ENCODE data around the gene ARL15. TPM values are rescaled to one million over a fixed set of nuclear protein-coding genes. Genes with fewer than 3 reads are reported as not detected.

Gene ARL15
- total RNA-seq, 1 donor from 2014 or later: 42.3 TPM

- H3K9ac ChIP-seq (ENCODE audit: low read depth in 1 of 3, low read length in 3 of 3): no peak overlapping the region
- no peaks in the 10 kb centered on the region for H3K27me3 ChIP-seq (ENCODE audit: control insufficient read depth in 3 of 3, insufficient read depth in 3 of 3, low read length in 3 of 3)
- H3K4me3 ChIP-seq (ENCODE audit: low read length in 3 of 3): no peak overlapping the region
- H3K4me1 ChIP-seq (ENCODE audit: control insufficient read depth in 3 of 3, insufficient read depth in 3 of 3, low read length in 3 of 3): no peaks in the 10 kb centered on the region
- no peak overlapping the region for H3K27ac ChIP-seq (ENCODE audit: low read depth, low read length)
- H3K36me3 ChIP-seq (ENCODE audit: control insufficient read depth in 3 of 3, insufficient read depth in 3 of 3, low read length in 3 of 3): no peaks in the 10 kb centered on the region
- H3K9me3 ChIP-seq (ENCODE audit: control insufficient read depth in 3 of 3, low read length in 3 of 3): no peaks in the 10 kb centered on the region
Observed at GRCh38 chr5:54329731-54330709, 19.6 kb upstream of the ARL15 start.

GRCh38 chr5:54326662-54327270, 16.4 kb upstream of the ARL15 start:
- H3K9ac ChIP-seq (ENCODE audit: low read depth in 1 of 3, low read length in 3 of 3): no peak overlapping the region
- no peaks in the 10 kb centered on the region for H3K36me3 ChIP-seq (ENCODE audit: control insufficient read depth in 3 of 3, insufficient read depth in 3 of 3, low read length in 3 of 3)
- no peak overlapping the region for H3K27ac ChIP-seq (ENCODE audit: low read depth, low read length)

GRCh38 chr5:54325610-54326311, 15.4 kb upstream of the ARL15 start:
- Histone ChIP-seq H3K4me1 (ENCODE audit: control insufficient read depth in 3 of 3, insufficient read depth in 3 of 3, low read length in 3 of 3) (no peaks in the 10 kb centered on the region), H3K27me3 (ENCODE audit: control insufficient read depth in 3 of 3, insufficient read depth in 3 of 3, low read length in 3 of 3) (no peaks in the 10 kb centered on the region), H3K9ac (ENCODE audit: low read depth in 1 of 3, low read length in 3 of 3) (no peak overlapping the region), H3K4me3 (ENCODE audit: low read length in 3 of 3) (no peak overlapping the region), H3K9me3 (ENCODE audit: control insufficient read depth in 3 of 3, low read length in 3 of 3) (no peaks in the 10 kb centered on the region), H3K36me3 (ENCODE audit: control insufficient read depth in 3 of 3, insufficient read depth in 3 of 3, low read length in 3 of 3) (no peaks in the 10 kb centered on the region), H3K27ac (ENCODE audit: low read depth, low read length) (no peak overlapping the region)

More at GRCh38 chr5:54326662-54327270, 16.4 kb upstream of the ARL15 start:
- H3K4me3 ChIP-seq (ENCODE audit: low read length in 3 of 3): no peak overlapping the region
- H3K9me3 ChIP-seq (ENCODE audit: control insufficient read depth in 3 of 3, low read length in 3 of 3): no peaks in the 10 kb centered on the region
- H3K27me3 ChIP-seq (ENCODE audit: control insufficient read depth in 3 of 3, insufficient read depth in 3 of 3, low read length in 3 of 3): no peaks in the 10 kb centered on the region
- H3K4me1 ChIP-seq (ENCODE audit: control insufficient read depth in 3 of 3, insufficient read depth in 3 of 3, low read length in 3 of 3): no peaks in the 10 kb centered on the region

- H3K9me3 ChIP-seq (ENCODE audit: control insufficient read depth in 3 of 3, low read length in 3 of 3): no peaks in the 10 kb centered on the region
Observed at GRCh38 chr5:54325272-54325609, 14.9 kb upstream of the ARL15 start.

GRCh38 chr5:54324651-54325271, 14.4 kb upstream of the ARL15 start:
- H3K27ac ChIP-seq (ENCODE audit: low read depth, low read length): no peak overlapping the region
- H3K9me3 ChIP-seq (ENCODE audit: control insufficient read depth in 3 of 3, low read length in 3 of 3): no peaks in the 10 kb centered on the region
- H3K27me3 ChIP-seq (ENCODE audit: control insufficient read depth in 3 of 3, insufficient read depth in 3 of 3, low read length in 3 of 3): no peaks in the 10 kb centered on the region
- H3K36me3 ChIP-seq (ENCODE audit: control insufficient read depth in 3 of 3, insufficient read depth in 3 of 3, low read length in 3 of 3): no peaks in the 10 kb centered on the region
- no peak overlapping the region for H3K9ac ChIP-seq (ENCODE audit: low read depth in 1 of 3, low read length in 3 of 3)
- H3K4me3 ChIP-seq (ENCODE audit: low read length in 3 of 3): no peak overlapping the region
- H3K4me1 ChIP-seq (ENCODE audit: control insufficient read depth in 3 of 3, insufficient read depth in 3 of 3, low read length in 3 of 3): no peaks in the 10 kb centered on the region

More at GRCh38 chr5:54325272-54325609, 14.9 kb upstream of the ARL15 start:
- H3K9ac ChIP-seq (ENCODE audit: low read depth in 1 of 3, low read length in 3 of 3): no peak overlapping the region
- no peak overlapping the region for H3K27ac ChIP-seq (ENCODE audit: low read depth, low read length)
- H3K27me3 ChIP-seq (ENCODE audit: control insufficient read depth in 3 of 3, insufficient read depth in 3 of 3, low read length in 3 of 3): no peaks in the 10 kb centered on the region
- H3K4me1 ChIP-seq (ENCODE audit: control insufficient read depth in 3 of 3, insufficient read depth in 3 of 3, low read length in 3 of 3): no peaks in the 10 kb centered on the region
- no peak overlapping the region for H3K4me3 ChIP-seq (ENCODE audit: low read length in 3 of 3)
- H3K36me3 ChIP-seq (ENCODE audit: control insufficient read depth in 3 of 3, insufficient read depth in 3 of 3, low read length in 3 of 3): no peaks in the 10 kb centered on the region

GRCh38 chr5:54323495-54323894, 13.1 kb upstream of the ARL15 start:
- H3K27ac ChIP-seq (ENCODE audit: low read depth, low read length): no peak overlapping the region
- H3K9me3 ChIP-seq (ENCODE audit: control insufficient read depth in 3 of 3, low read length in 3 of 3): no peaks in the 10 kb centered on the region
- H3K4me3 ChIP-seq (ENCODE audit: low read length in 3 of 3): no peak overlapping the region
- no peak overlapping the region for H3K9ac ChIP-seq (ENCODE audit: low read depth in 1 of 3, low read length in 3 of 3)
- no peaks in the 10 kb centered on the region for H3K4me1 ChIP-seq (ENCODE audit: control insufficient read depth in 3 of 3, insufficient read depth in 3 of 3, low read length in 3 of 3)
- no peaks in the 10 kb centered on the region for H3K36me3 ChIP-seq (ENCODE audit: control insufficient read depth in 3 of 3, insufficient read depth in 3 of 3, low read length in 3 of 3)
- H3K27me3 ChIP-seq (ENCODE audit: control insufficient read depth in 3 of 3, insufficient read depth in 3 of 3, low read length in 3 of 3): no peaks in the 10 kb centered on the region

GRCh38 chr5:54320256-54320655, 9.9 kb upstream of the ARL15 start:
- H3K4me1 ChIP-seq (ENCODE audit: control insufficient read depth in 3 of 3, insufficient read depth in 3 of 3, low read length in 3 of 3): no peaks in the 10 kb centered on the region

GRCh38 chr5:54317511-54318260, 7.3 kb upstream of the ARL15 start:
- no peak overlapping the region for H3K9ac ChIP-seq (ENCODE audit: low read depth in 1 of 3, low read length in 3 of 3)
- H3K4me3 ChIP-seq (ENCODE audit: low read length in 3 of 3): no peak overlapping the region
- no peaks in the 10 kb centered on the region for H3K36me3 ChIP-seq (ENCODE audit: control insufficient read depth in 3 of 3, insufficient read depth in 3 of 3, low read length in 3 of 3)
- H3K27me3 ChIP-seq (ENCODE audit: control insufficient read depth in 3 of 3, insufficient read depth in 3 of 3, low read length in 3 of 3): no peaks in the 10 kb centered on the region
- H3K4me1 ChIP-seq (ENCODE audit: control insufficient read depth in 3 of 3, insufficient read depth in 3 of 3, low read length in 3 of 3): no peaks in the 10 kb centered on the region
- H3K27ac ChIP-seq (ENCODE audit: low read depth, low read length): no peak overlapping the region
- H3K9me3 ChIP-seq (ENCODE audit: control insufficient read depth in 3 of 3, low read length in 3 of 3): no peaks in the 10 kb centered on the region

More at GRCh38 chr5:54320256-54320655, 9.9 kb upstream of the ARL15 start:
- H3K4me3 ChIP-seq (ENCODE audit: low read length in 3 of 3): no peak overlapping the region
- H3K9ac ChIP-seq (ENCODE audit: low read depth in 1 of 3, low read length in 3 of 3): no peak overlapping the region
- no peak overlapping the region for H3K27ac ChIP-seq (ENCODE audit: low read depth, low read length)
- no peaks in the 10 kb centered on the region for H3K27me3 ChIP-seq (ENCODE audit: control insufficient read depth in 3 of 3, insufficient read depth in 3 of 3, low read length in 3 of 3)
- no peaks in the 10 kb centered on the region for H3K36me3 ChIP-seq (ENCODE audit: control insufficient read depth in 3 of 3, insufficient read depth in 3 of 3, low read length in 3 of 3)
- no peaks in the 10 kb centered on the region for H3K9me3 ChIP-seq (ENCODE audit: control insufficient read depth in 3 of 3, low read length in 3 of 3)

- H3K27me3 ChIP-seq (ENCODE audit: control insufficient read depth in 3 of 3, insufficient read depth in 3 of 3, low read length in 3 of 3): no peaks in the 10 kb centered on the region
- H3K4me1 ChIP-seq (ENCODE audit: control insufficient read depth in 3 of 3, insufficient read depth in 3 of 3, low read length in 3 of 3): peaks cover 3 to 4% (median 4%) of the 10 kb centered on the region in 3 donors
- no peak overlapping the region for H3K27ac ChIP-seq (ENCODE audit: low read depth, low read length)
- H3K4me3 ChIP-seq (ENCODE audit: low read length in 3 of 3): no peak overlapping the region
- H3K9me3 ChIP-seq (ENCODE audit: control insufficient read depth in 3 of 3, low read length in 3 of 3): no peaks in the 10 kb centered on the region
- H3K36me3 ChIP-seq (ENCODE audit: control insufficient read depth in 3 of 3, insufficient read depth in 3 of 3, low read length in 3 of 3): no peaks in the 10 kb centered on the region
- no peak overlapping the region for H3K9ac ChIP-seq (ENCODE audit: low read depth in 1 of 3, low read length in 3 of 3)
Observed at GRCh38 chr5:54315736-54316528, 5.6 kb upstream of the ARL15 start.

All from skeletal muscle tissue (tissue), 4 donors.